MCF 10A (cell line): Measurements from ENCODE around the gene NOC4L. TPM values are rescaled to one million over a fixed set of nuclear protein-coding genes. Genes with fewer than 3 reads are reported as not detected.

Experiments
- BruUV-seq: library from RNA; stranded (reverse); fragments of 400-500 nt; replicated peaks from 2 replicates; lab custom pipeline; 2021; lab: Mats Ljungman, UMichigan
- CTCF ChIA-PET: fragments of 300-600 bp; sonication (Branson Sonifier 250); formaldehyde crosslinking; extraction: SDS; loops from one replicate; lab custom pipeline; 2021; ENCODE audit warnings: antibody characterized with exemption, inconsistent platforms; lab: Yijun Ruan, JAX
- POLR2A ChIA-PET: fragments of 300-600, 350-650 bp; sonication (Branson Sonifier 250); formaldehyde crosslinking; extraction: SDS; loops from one replicate; lab custom pipeline; 2020; ENCODE audit warnings: antibody characterized with exemption, inconsistent platforms; lab: Yijun Ruan, JAX
- DNase-seq: peaks from one replicate; pipeline ENCODE4 v3.0.0-alpha.2; 2018; ENCODE audit not compliant: unreplicated experiment
- H3K27ac Mint-ChIP-seq: one replicate; pipeline ENCODE4 v1.8.0; 2022; ENCODE audit warnings: mild to moderate bottlenecking, low read depth, mixed read lengths; ENCODE audit not compliant: unreplicated experiment
- H3K27me3 Mint-ChIP-seq: one replicate; pipeline ENCODE4 v1.8.0; 2022; ENCODE audit warnings: mixed read lengths; ENCODE audit not compliant: insufficient read depth, unreplicated experiment
- H3K36me3 Mint-ChIP-seq: one replicate; pipeline ENCODE4 v1.8.0; 2022; ENCODE audit warnings: mild to moderate bottlenecking, moderate library complexity, mixed read lengths; ENCODE audit not compliant: insufficient read depth, unreplicated experiment
- H3K4me1 Mint-ChIP-seq: one replicate; pipeline ENCODE4 v1.8.0; 2022; ENCODE audit warnings: mixed read lengths; ENCODE audit not compliant: insufficient read depth, unreplicated experiment
- H3K4me3 Mint-ChIP-seq: one replicate; pipeline ENCODE4 v1.8.0; 2022; ENCODE audit warnings: mild to moderate bottlenecking, moderate library complexity, mixed read lengths; ENCODE audit not compliant: unreplicated experiment
- H3K9me3 Mint-ChIP-seq: one replicate; pipeline ENCODE4 v1.8.0; 2022; ENCODE audit warnings: mixed read lengths; ENCODE audit not compliant: unreplicated experiment
- intact Hi-C: fragments of 100-400 bp; cut with micrococcal nuclease; formaldehyde crosslinking; loops from 2 replicates; pipeline ENCODE4 v1.14.1; 2022
- total RNA-seq: library from RNA; stranded (reverse); gene quantifications from 2 replicates; pipeline ENCODE4 v1.2.3, GENCODE V29; 2022
- TF ChIP-seq, protein P1 (sequence below): fragments of 200-600 bp; IDR thresholded peaks from one replicate; pipeline ENCODE4 v1.8.0; 2022; ENCODE audit warnings: antibody characterized with exemption, mild to moderate bottlenecking; ENCODE audit not compliant: unreplicated experiment

NOC4L gene
- total RNA-seq, 1 experiment from 2014 or later: 32.0 TPM

DNA sequence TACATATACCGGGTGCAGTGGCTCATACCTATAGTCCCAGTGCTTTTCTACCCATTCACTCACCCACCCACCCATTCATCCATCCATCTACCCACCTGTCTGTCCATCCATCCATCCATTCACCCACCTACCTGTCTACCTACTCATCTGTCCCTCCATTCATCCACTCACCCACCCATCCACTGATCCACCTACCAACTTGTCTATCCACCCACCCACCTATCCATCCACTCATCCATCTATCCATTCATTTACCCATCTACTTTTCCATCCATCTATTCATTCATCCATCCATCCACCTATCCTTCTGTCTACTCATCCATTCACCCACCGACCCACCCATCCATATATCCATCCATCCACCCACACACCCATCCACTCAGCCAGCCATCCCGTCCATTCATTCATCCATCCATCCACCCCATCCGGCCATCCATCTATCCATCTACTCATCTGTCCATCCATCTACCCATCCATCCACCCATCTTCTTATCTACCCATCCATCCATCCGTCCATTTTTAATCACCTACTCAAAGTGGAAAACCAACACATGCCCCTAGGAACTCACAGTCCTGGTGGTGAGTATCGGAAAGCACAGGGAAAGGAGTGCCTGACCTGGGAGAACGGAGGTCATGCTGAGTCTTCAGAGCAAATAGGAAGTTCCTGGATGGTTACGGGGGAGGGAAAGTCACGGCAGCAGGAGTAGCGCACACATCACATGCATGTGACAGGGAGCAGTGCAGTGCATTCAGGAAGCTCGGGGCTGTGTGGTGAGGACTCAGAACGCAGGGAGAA is 20.1 kb upstream of the NOC4L start:
- peaks cover 52% of the 10 kb centered on the region for H3K36me3 Mint-ChIP-seq
- DNase-seq: no peak
- H3K27me3 Mint-ChIP-seq: no peaks in the 10 kb centered on the region
- ChIA-PET POLR2A (interaction anchor here (0.7 kb wide), 1 partner anchor 243 kb away, joined by 3 read pairs; no protein-coding TSS in a partner anchor), CTCF (interaction anchor here (0.7 kb wide), 1 partner anchor 77 kb away, joined by 3 read pairs; no protein-coding TSS in a partner anchor)
- H3K9me3 Mint-ChIP-seq: no peaks in the 10 kb centered on the region
- intact Hi-C loops: no loop called here
- TF ChIP-seq, protein P1, sequence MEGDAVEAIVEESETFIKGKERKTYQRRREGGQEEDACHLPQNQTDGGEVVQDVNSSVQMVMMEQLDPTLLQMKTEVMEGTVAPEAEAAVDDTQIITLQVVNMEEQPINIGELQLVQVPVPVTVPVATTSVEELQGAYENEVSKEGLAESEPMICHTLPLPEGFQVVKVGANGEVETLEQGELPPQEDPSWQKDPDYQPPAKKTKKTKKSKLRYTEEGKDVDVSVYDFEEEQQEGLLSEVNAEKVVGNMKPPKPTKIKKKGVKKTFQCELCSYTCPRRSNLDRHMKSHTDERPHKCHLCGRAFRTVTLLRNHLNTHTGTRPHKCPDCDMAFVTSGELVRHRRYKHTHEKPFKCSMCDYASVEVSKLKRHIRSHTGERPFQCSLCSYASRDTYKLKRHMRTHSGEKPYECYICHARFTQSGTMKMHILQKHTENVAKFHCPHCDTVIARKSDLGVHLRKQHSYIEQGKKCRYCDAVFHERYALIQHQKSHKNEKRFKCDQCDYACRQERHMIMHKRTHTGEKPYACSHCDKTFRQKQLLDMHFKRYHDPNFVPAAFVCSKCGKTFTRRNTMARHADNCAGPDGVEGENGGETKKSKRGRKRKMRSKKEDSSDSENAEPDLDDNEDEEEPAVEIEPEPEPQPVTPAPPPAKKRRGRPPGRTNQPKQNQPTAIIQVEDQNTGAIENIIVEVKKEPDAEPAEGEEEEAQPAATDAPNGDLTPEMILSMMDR: no peak
- no TSS peak for BruUV-seq
- no peak overlapping the region for H3K27ac Mint-ChIP-seq
- H3K4me3 Mint-ChIP-seq: no peak overlapping the region
- H3K4me1 Mint-ChIP-seq: no peaks in the 10 kb centered on the region

DNA sequence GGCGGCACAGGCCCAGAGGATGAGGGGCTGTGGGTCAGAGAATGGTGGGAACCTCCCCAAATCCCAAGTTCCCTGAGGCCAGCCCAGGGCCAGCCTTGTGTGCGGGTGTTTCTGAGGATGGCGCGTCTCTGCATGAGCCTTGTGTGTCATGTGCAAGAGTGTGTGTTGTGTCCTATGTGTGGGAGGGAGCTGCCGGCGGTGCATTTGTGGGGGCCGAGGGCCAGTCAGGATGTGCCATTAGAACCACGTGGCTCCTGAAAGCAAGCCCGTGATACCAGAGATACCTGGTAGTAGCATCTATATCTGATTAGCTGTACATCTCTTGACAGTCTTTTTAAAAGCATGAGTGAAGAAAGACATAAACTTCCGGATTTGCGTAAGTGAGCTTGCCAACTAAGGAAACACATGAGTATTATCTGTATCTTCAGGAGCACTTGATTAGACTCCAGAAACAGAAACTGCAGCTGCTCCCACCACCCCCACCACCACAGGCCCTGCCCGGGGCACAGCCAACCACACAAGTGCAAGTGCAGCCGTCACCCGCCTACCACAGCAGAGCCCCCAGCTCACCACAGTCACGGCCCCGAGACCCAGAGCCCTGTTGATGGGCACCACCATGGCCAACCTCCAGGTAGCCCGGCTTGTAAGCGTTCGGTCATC is 19.4 kb upstream of the NOC4L start:
- CTCF ChIA-PET: interaction anchor here (0.7 kb wide), 1 partner anchor 78 kb away, joined by 3 read pairs; no protein-coding TSS in a partner anchor
- no peak overlapping the region for H3K27ac Mint-ChIP-seq

DNA sequence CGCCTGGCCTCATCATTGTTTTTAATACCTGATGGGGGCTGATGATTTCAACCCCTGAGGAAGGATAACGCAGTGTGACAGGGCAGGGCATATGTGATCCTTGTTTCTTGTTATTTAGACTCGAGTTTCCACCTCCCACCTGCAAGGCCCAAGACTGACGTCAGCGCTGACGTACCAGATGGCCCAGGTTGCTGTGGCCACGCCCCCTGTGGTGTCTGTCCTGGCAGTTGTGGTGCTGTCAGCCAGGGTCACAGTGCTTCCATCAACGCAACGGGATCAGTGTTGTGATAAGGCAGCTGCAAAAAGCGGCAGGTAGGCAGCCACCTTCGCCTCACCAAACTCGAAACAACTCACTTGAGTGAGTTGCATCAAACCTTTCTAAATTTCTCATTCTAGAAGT is 18.5 kb upstream of the NOC4L start:
- BruUV-seq: no TSS peak
- no peak overlapping the region for H3K4me3 Mint-ChIP-seq
- TF ChIP-seq, protein P1: no peak
- no peak overlapping the region for H3K27ac Mint-ChIP-seq
- ChIA-PET POLR2A (no interaction called here), CTCF (no interaction called here)
- H3K9me3 Mint-ChIP-seq: no peaks in the 10 kb centered on the region
- H3K36me3 Mint-ChIP-seq: peaks cover 58% of the 10 kb centered on the region
- intact Hi-C loops: no loop called here
- no peak for DNase-seq
- no peaks in the 10 kb centered on the region for H3K4me1 Mint-ChIP-seq
- H3K27me3 Mint-ChIP-seq: no peaks in the 10 kb centered on the region

More for the DNA sequence above, 19.4 kb upstream of the NOC4L start:
- H3K4me3 Mint-ChIP-seq: no peak overlapping the region
- TF ChIP-seq, protein P1: no peak
- POLR2A ChIA-PET: interaction anchor here (0.7 kb wide), 1 partner anchor 242 kb away, joined by 3 read pairs; no protein-coding TSS in a partner anchor
- H3K27me3 Mint-ChIP-seq: no peaks in the 10 kb centered on the region
- no TSS peak for BruUV-seq
- DNase-seq: no peak
- H3K9me3 Mint-ChIP-seq: no peaks in the 10 kb centered on the region
- intact Hi-C loops: no loop called here
- peaks cover 58% of the 10 kb centered on the region for H3K36me3 Mint-ChIP-seq
- no peaks in the 10 kb centered on the region for H3K4me1 Mint-ChIP-seq

DNA sequence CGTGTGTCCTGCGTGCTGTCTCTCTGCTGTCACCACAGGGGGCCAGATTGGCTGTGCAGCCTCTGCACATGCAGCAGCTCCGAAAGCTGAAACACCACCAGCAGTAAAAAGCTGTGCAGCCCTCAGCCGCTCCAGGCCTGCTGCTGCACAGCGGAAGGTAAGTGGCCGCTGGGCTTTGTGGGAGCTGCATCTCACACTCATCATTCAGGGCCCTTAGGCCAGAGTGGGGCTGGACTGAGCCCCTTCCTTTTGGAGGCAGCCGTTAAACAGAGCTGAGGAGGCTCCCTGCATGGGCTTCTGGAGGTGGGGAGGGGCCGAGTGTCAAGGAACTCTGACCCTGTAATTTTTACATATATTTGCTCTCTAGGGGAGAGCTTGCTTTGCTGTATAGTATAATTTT is 17.2 kb upstream of the NOC4L start:
- intact Hi-C loops: no loop called here
- peaks cover 58% of the 10 kb centered on the region for H3K36me3 Mint-ChIP-seq
- DNase-seq: no peak
- H3K27ac Mint-ChIP-seq: no peak overlapping the region
- TF ChIP-seq, protein P1: no peak
- no peaks in the 10 kb centered on the region for H3K9me3 Mint-ChIP-seq
- ChIA-PET POLR2A (no interaction called here), CTCF (no interaction called here)
- no peaks in the 10 kb centered on the region for H3K4me1 Mint-ChIP-seq
- no TSS peak for BruUV-seq
- no peak overlapping the region for H3K4me3 Mint-ChIP-seq
- H3K27me3 Mint-ChIP-seq: no peaks in the 10 kb centered on the region
